Activated naive CD4-positive, alpha-beta T cell treated with anti-CD3 and anti-CD28 coated beads for 36 hours (primary cell): ENCODE measurements around the gene CDK5RAP3. TPM values are rescaled to one million over a fixed set of nuclear protein-coding genes. Genes with fewer than 3 reads are reported as not detected.
"Not testable (repeated sequence)": the region's sequence is repeated elsewhere in the genome, so short reads cannot be mapped to it uniquely, and the experiment has no call there.

Experiments used
- CTCF ChIA-PET: fragments of 350-600 bp; sonication (Branson Sonifier 250); formaldehyde crosslinking; loops from one replicate; lab custom pipeline; 2021; ENCODE audit warnings: antibody characterized with exemption; lab: Charles Lee
- DNase-seq: peaks from one replicate; pipeline ENCODE4 v3.0.0-alpha.2; 2020
- H3K27ac Mint-ChIP-seq: one replicate; pipeline ENCODE4 v1.8.0; 2021; ENCODE audit warnings: mild to moderate bottlenecking, mixed read lengths
- H3K27me3 Mint-ChIP-seq: one replicate; pipeline ENCODE4 v1.8.0; 2021; ENCODE audit warnings: low read depth, mixed read lengths
- H3K36me3 Mint-ChIP-seq: one replicate; pipeline ENCODE4 v1.8.0; 2021; ENCODE audit warnings: low read depth, mixed read lengths
- H3K4me1 Mint-ChIP-seq: one replicate; pipeline ENCODE4 v1.8.0; 2021; ENCODE audit warnings: low read depth, mixed read lengths
- H3K4me3 Mint-ChIP-seq: one replicate; pipeline ENCODE4 v1.8.0; 2021; ENCODE audit warnings: mild to moderate bottlenecking, moderate library complexity, mixed read lengths
- H3K9me3 Mint-ChIP-seq: one replicate; pipeline ENCODE4 v1.8.0; 2021; ENCODE audit warnings: mixed read lengths
- intact Hi-C: fragments of 100-400 bp; cut with micrococcal nuclease; formaldehyde crosslinking; loops from one replicate; pipeline ENCODE4 v1.15.1; 2023
- total RNA-seq, 2 experiments: library from RNA; stranded (reverse); gene quantifications; one replicate each; pipeline ENCODE4 v1.2.3, GENCODE V29; 2021

Gene CDK5RAP3
- total RNA-seq, 2 experiments from 2014 or later: 174 to 175 TPM

DNA sequence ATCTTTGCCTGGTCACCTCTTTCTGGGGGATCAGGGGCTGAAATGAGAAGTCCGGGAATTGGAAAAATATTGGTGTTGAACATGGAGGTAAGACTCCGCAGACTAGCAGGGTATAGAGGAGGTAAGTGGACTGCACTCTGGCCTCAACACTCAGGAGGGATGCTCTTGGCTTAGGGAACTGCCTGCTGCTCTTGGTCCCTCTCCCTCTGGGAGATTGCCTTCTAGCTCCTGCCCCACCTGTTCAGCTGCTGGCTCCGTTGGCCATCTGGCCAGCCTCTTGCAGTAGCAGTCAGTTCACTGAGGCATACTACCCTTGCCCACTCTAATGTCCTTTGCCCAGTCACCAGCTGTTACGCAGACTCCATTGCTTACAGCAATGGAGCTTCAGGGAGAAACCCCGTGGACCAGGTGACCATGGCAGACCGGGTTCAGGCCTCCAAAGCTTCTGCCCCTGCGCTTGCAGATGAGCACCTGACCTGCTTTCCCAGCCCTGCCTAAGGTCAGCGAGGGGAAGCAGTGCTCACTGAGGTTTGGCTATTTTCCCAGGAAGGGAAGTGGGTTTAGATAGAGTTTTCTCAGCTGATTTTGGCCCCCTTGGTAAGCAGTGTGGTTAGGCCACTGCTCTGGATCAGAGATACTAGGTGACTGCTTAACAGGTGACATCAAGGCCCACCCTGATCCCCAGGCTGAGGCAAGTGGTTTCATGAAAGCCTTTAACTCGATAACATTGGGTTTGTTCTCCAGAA, 11.9 kb downstream of the CDK5RAP3 start:
- Mint-ChIP-seq H3K27me3 (no peaks in the 10 kb centered on the region), H3K4me3 (no peak overlapping the region), H3K27ac (no peak overlapping the region), H3K9me3 (no peaks in the 10 kb centered on the region), H3K4me1 (no peaks in the 10 kb centered on the region), H3K36me3 (peaks cover 19% of the 10 kb centered on the region)
- DNase-seq: no peak
- CTCF ChIA-PET: interaction anchor here (1.5 kb wide), 1 partner anchor 11 kb away, joined by 4 read pairs; no protein-coding TSS in a partner anchor
- intact Hi-C loops: no loop called here

DNA sequence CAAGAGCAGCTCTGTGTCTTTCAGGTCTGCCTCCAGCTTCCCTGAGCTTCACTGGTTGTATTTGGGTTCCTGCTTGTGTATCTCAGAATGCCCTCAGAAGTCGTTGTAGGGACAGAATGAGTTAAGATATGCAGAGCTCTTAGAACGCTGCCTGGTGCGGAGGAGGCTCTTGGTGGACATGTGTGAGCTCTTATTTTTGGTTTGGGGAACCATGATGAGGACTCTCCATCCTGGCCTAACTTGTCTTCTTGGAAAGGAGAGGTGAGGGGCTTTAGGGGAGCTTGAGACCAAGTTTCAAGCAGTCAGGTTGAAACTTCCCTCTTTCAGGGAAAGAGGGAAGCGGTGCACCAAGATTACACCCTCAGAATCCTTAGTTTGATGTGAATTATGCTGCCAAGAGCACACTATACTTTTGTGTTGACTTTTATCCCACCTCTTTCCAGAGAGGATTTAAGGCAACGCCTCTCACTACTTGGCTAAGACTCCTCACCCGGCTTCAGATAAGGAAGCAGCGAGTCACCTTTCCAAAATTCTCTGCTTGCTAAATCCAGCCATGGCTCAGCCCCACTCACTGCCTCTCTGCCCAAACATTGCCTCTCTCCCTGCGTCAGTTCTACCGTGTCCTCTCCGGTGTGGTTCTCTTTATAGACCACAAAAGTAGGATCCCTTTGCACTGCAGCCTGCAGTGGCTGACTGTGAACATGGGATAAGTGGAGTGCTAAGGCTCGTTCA, 12.7 kb downstream of the CDK5RAP3 start:
- no peak overlapping the region for H3K27ac Mint-ChIP-seq
- DNase-seq: no peak
- no peaks in the 10 kb centered on the region for H3K27me3 Mint-ChIP-seq
- intact Hi-C loops: no loop called here
- CTCF ChIA-PET: interaction anchor here (1.5 kb wide), 1 partner anchor 12 kb away, joined by 4 read pairs; no protein-coding TSS in a partner anchor
- H3K9me3 Mint-ChIP-seq: no peaks in the 10 kb centered on the region
- H3K36me3 Mint-ChIP-seq: peaks cover 19% of the 10 kb centered on the region
- no peaks in the 10 kb centered on the region for H3K4me1 Mint-ChIP-seq
- H3K4me3 Mint-ChIP-seq: no peak overlapping the region

- Mint-ChIP-seq H3K27ac (no peak overlapping the region), H3K27me3 (no peaks in the 10 kb centered on the region), H3K36me3 (peaks cover 7% of the 10 kb centered on the region), H3K4me1 (no peaks in the 10 kb centered on the region), H3K9me3 (no peaks in the 10 kb centered on the region), H3K4me3 (no peak overlapping the region)
- CTCF ChIA-PET: interaction anchor here (0.6 to 1.9 kb wide), 2 partner anchors 16 to 38 kb away, joined by 3 to 6 read pairs; no protein-coding TSS in a partner anchor
- no peak for DNase-seq
- intact Hi-C loops: no loop called here
Observed at GRCh38 chr17:47986520-47986919, 15.6 kb downstream of the CDK5RAP3 start.

GRCh38 chr17:47987240-47987835, 16.4 kb downstream of the CDK5RAP3 start:
- CTCF ChIA-PET: interaction anchor here (0.6 to 1.9 kb wide), 3 partner anchors 17 to 86 kb away, joined by 3 to 6 read pairs (median 3); no protein-coding TSS in a partner anchor
- Mint-ChIP-seq H3K4me3 (no peak overlapping the region), H3K9me3 (no peaks in the 10 kb centered on the region), H3K27ac (no peak overlapping the region), H3K36me3 (peaks cover 7% of the 10 kb centered on the region), H3K27me3 (no peaks in the 10 kb centered on the region), H3K4me1 (no peaks in the 10 kb centered on the region)
- intact Hi-C loops: no loop called here
- no peak for DNase-seq

GRCh38 chr17:47988445-47988844, 17.5 kb downstream of the CDK5RAP3 start:
- H3K4me1 Mint-ChIP-seq, H3K36me3 Mint-ChIP-seq, DNase-seq, H3K4me3 Mint-ChIP-seq, intact Hi-C loops, H3K27ac Mint-ChIP-seq, H3K9me3 Mint-ChIP-seq, H3K27me3 Mint-ChIP-seq: not testable (repeated sequence)
- CTCF ChIA-PET: interaction anchor here (0.7 kb wide), 1 partner anchor 84 kb away, joined by 5 read pairs; no protein-coding TSS in a partner anchor

DNA sequence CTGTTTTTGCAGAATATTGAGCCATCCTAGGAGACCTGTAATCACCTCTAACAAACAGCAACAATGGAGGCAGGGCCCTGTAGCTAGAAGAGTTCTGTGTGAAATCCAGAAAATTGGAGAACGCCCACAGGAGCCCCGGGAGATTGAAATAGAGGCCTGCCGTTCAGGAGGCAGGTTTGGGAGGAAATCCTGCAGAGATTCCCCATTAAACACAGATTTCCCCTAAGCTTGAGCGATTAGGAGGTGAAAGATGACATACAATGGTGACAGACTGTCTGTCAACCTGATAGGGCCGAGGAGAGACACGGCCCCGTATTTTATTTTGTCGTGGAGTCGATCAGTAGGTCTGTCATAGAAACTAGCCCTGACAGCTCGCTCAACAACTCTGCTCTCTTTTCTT, 18.2 kb downstream of the CDK5RAP3 start:
- Mint-ChIP-seq H3K9me3 (no peaks in the 10 kb centered on the region), H3K27me3 (no peaks in the 10 kb centered on the region), H3K36me3 (no peaks in the 10 kb centered on the region), H3K4me3 (no peak overlapping the region), H3K27ac (no peak overlapping the region), H3K4me1 (no peaks in the 10 kb centered on the region)
- no peak for DNase-seq
- intact Hi-C loops: no loop called here
- CTCF ChIA-PET: no interaction called here

- intact Hi-C loops: no loop called here
- Mint-ChIP-seq H3K4me1 (no peaks in the 10 kb centered on the region), H3K27me3 (no peaks in the 10 kb centered on the region), H3K4me3 (no peak overlapping the region), H3K27ac (no peak overlapping the region), H3K9me3 (no peaks in the 10 kb centered on the region), H3K36me3 (no peaks in the 10 kb centered on the region)
- no peak for DNase-seq
- CTCF ChIA-PET: no interaction called here
Observed at GRCh38 chr17:47989700-47990099, 18.8 kb downstream of the CDK5RAP3 start.

DNA sequence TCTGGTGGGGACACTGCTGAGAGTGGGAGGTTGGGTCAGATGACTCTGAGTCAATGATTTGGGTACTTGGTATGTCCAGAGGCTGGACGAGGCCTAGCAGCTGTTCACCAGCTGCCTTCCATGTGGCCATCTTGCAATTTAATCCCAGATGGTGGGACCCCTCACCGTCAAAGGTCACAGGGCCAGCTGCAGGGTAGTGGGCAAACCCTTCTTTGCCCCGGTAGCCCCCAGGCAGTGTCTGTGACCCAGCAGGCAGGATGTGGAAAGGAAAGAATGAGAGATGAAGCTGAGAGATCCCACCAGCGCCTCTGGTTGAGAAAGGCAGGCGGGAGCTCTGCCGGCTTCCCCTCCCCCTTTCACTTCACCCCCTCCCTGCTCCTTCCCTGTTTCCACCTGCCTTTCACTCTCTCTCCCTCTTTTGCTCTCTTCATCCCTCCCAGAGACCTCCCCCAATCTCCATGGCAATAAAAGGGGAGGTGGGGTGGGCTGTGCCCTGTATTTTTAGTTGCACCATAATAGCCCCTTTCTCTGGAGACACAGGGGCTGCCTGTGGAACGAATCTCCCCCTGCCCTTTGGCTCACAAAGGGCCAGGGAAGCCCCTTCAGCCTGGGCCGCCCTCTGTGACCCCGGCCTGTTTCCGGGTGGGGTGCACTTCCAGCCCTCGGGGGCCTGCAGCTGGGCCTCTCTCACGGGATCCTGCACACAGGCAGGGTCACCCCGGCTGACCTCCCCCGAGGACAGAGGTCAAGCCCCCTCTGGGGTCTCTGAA, 20.2 kb downstream of the CDK5RAP3 start:
- intact Hi-C loops: no loop called here
- CTCF ChIA-PET: interaction anchor here (0.5 to 1.4 kb wide), 2 partner anchors 20 to 35 kb away, joined by 3 to 4 read pairs; partner anchors contain the start of gene CDK5RAP3
- Mint-ChIP-seq H3K4me1 (no peaks in the 10 kb centered on the region), H3K9me3 (no peaks in the 10 kb centered on the region), H3K36me3 (no peaks in the 10 kb centered on the region), H3K27me3 (no peaks in the 10 kb centered on the region), H3K4me3 (no peak overlapping the region), H3K27ac (no peak overlapping the region)
- no peak for DNase-seq

GRCh38 chr17:47992216-47992615, 21.3 kb downstream of the CDK5RAP3 start:
- Mint-ChIP-seq H3K4me1 (no peaks in the 10 kb centered on the region), H3K36me3 (no peaks in the 10 kb centered on the region)

DNA sequence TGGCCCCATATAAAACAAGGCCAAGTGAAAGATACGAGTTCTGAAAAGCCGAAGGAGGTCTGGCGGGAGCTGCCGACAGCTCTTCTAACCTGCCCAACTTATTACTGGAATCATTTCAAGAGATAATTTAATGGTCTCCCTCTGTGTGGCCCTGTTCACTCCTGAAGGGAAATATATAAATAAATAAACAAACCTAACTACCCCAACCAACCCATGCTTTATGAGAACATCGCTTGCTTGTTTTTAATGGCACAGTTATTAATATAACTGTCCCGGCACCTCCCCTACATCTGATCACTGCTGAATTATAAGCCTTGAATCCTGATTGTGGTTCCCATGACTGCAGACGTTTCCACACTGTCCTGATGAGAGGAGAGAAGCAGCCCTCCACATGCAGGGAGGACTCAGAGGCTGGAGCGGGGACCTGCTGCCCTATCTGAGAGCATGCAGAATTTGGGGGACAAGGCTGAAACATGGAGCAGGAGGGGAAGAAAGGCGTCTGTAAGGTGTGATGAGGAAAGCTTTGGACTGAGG, 22.2 kb downstream of the CDK5RAP3 start:
- H3K27me3 Mint-ChIP-seq: no peaks in the 10 kb centered on the region
- intact Hi-C loops: no loop called here

More at GRCh38 chr17:47992216-47992615, 21.3 kb downstream of the CDK5RAP3 start:
- intact Hi-C loops: no loop called here
- H3K9me3 Mint-ChIP-seq: no peaks in the 10 kb centered on the region
- CTCF ChIA-PET: interaction anchor here (1.1 kb wide), 1 partner anchor 45 kb away, joined by 3 read pairs; no protein-coding TSS in a partner anchor
- DNase-seq: no peak
- H3K4me3 Mint-ChIP-seq: no peak overlapping the region
- no peaks in the 10 kb centered on the region for H3K27me3 Mint-ChIP-seq
- H3K27ac Mint-ChIP-seq: no peak overlapping the region

GRCh38 chr17:47993964-47994363, 23.1 kb downstream of the CDK5RAP3 start:
- CTCF ChIA-PET: interaction anchor here (1.2 kb wide), 1 partner anchor 23 kb away, joined by 3 read pairs; the partner anchor contains the start of gene CDK5RAP3
- Mint-ChIP-seq H3K27ac (no peak overlapping the region), H3K4me3 (no peak overlapping the region), H3K27me3 (no peaks in the 10 kb centered on the region), H3K4me1 (no peaks in the 10 kb centered on the region), H3K9me3 (no peaks in the 10 kb centered on the region), H3K36me3 (no peaks in the 10 kb centered on the region)
- intact Hi-C loops: no loop called here
- no peak for DNase-seq

More for the DNA sequence above, 22.2 kb downstream of the CDK5RAP3 start:
- H3K9me3 Mint-ChIP-seq: no peaks in the 10 kb centered on the region
- CTCF ChIA-PET: interaction anchor here (0.6 to 1.1 kb wide), 5 partner anchors 9 to 885 kb away, joined by 3 read pairs; no protein-coding TSS in a partner anchor
- H3K27ac Mint-ChIP-seq: no peak overlapping the region
- H3K4me1 Mint-ChIP-seq: no peaks in the 10 kb centered on the region
- no peaks in the 10 kb centered on the region for H3K36me3 Mint-ChIP-seq
- H3K4me3 Mint-ChIP-seq: no peak overlapping the region
- DNase-seq: no peak
